GM21526 (cell line): ENCODE measurements around the gene ZNF396.

Source experiments
- ATAC-seq: cut with Tn5 transposase; IDR thresholded peaks from one replicate; pipeline ENCODE4 v1.9.1; 2021; ENCODE audit warnings: moderate library complexity; ENCODE audit not compliant: unreplicated experiment, low FRiP score

Gene ZNF396

GRCh38 chr18:35343488-35343935 is 33.6 kb downstream of the ZNF396 start:
- no peak for ATAC-seq

- no peak for ATAC-seq
These were observed 39.9 kb downstream of the ZNF396 start for GRCh38 chr18:35337286-35337685.

GRCh38 chr18:35335866-35336265 is 41.3 kb downstream of the ZNF396 start:
- ATAC-seq, result no peak

GRCh38 chr18:35334821-35335220 is 42.3 kb downstream of the ZNF396 start:
- ATAC-seq, result no peak

GRCh38 chr18:35334212-35334611 is 42.9 kb downstream of the ZNF396 start:
- no peak for ATAC-seq

GRCh38 chr18:35331367-35332087 is 45.6 kb downstream of the ZNF396 start:
- no peak for ATAC-seq

- no peak for ATAC-seq
These were observed 48.3 kb downstream of the ZNF396 start for GRCh38 chr18:35328868-35329267.

- ATAC-seq, result no peak
These were observed 50.3 kb downstream of the ZNF396 start for GRCh38 chr18:35326695-35327387.

- ATAC-seq, result no peak
These were observed 52.0 kb downstream of the ZNF396 start for GRCh38 chr18:35324926-35325655.

GRCh38 chr18:35322486-35323458 is 54.4 kb downstream of the ZNF396 start:
- no peak for ATAC-seq
